Tibial nerve (tissue), 3 donors: ENCODE measurements around the gene TBC1D22B.

Experiments
- POLR2A ChIP-seq, 2 donors: fragments of 450-650 bp; IDR thresholded peaks; one replicate each; pipeline ENCODE4 v1.6.1; 2017; ENCODE audit warnings: antibody characterized with exemption in 2 of 2, mild to moderate bottlenecking in 2 of 2, moderate library complexity in 2 of 2
- TF ChIP-seq, protein P1 (sequence below), 5 experiments: fragments of 200-600 bp in 3 of 5; fragments of 450-650 bp in 2 of 5; sonication (generic) in 3 of 5; IDR thresholded peaks; one replicate each; pipeline ENCODE4 v1.5.1; 2016 to 2019; ENCODE audit warnings: antibody characterized with exemption in 5 of 5, mild to moderate bottlenecking in 3 of 5, moderate library complexity in 2 of 5

DNA sequence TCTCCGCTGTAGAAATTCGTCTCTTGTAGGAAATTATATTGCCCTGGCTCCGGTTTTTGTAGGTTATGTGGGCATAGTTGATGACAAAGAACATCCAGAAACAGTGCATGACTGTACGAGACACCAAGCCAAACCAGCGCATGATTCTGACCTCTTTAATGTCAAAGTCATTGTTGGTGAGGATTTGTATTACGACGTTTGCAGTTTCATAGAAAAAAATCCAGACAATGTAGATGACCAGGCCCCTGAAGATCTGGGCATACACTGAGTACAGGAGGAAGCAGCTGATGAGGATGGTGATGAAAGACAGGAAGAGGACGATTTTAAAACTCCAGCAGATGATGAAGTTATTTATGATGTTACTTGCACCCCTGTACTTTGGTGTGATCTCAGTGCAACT, 39.1 kb upstream of the TBC1D22B start:
- TF ChIP-seq, protein P1, sequence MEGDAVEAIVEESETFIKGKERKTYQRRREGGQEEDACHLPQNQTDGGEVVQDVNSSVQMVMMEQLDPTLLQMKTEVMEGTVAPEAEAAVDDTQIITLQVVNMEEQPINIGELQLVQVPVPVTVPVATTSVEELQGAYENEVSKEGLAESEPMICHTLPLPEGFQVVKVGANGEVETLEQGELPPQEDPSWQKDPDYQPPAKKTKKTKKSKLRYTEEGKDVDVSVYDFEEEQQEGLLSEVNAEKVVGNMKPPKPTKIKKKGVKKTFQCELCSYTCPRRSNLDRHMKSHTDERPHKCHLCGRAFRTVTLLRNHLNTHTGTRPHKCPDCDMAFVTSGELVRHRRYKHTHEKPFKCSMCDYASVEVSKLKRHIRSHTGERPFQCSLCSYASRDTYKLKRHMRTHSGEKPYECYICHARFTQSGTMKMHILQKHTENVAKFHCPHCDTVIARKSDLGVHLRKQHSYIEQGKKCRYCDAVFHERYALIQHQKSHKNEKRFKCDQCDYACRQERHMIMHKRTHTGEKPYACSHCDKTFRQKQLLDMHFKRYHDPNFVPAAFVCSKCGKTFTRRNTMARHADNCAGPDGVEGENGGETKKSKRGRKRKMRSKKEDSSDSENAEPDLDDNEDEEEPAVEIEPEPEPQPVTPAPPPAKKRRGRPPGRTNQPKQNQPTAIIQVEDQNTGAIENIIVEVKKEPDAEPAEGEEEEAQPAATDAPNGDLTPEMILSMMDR (IDR thresholded peaks at IDR 0.05), result no peak
- no peak for TF ChIP-seq POLR2A (IDR thresholded peaks at IDR 0.05)
